ENCODE measurements around the gene TAF3. TPM values are rescaled to one million over a fixed set of nuclear protein-coding genes. Genes with fewer than 3 reads are reported as not detected.

TAF3 gene
- total RNA-seq, 2 experiments from 2014 or later, result 16.8 to 17.0 TPM

DNA sequence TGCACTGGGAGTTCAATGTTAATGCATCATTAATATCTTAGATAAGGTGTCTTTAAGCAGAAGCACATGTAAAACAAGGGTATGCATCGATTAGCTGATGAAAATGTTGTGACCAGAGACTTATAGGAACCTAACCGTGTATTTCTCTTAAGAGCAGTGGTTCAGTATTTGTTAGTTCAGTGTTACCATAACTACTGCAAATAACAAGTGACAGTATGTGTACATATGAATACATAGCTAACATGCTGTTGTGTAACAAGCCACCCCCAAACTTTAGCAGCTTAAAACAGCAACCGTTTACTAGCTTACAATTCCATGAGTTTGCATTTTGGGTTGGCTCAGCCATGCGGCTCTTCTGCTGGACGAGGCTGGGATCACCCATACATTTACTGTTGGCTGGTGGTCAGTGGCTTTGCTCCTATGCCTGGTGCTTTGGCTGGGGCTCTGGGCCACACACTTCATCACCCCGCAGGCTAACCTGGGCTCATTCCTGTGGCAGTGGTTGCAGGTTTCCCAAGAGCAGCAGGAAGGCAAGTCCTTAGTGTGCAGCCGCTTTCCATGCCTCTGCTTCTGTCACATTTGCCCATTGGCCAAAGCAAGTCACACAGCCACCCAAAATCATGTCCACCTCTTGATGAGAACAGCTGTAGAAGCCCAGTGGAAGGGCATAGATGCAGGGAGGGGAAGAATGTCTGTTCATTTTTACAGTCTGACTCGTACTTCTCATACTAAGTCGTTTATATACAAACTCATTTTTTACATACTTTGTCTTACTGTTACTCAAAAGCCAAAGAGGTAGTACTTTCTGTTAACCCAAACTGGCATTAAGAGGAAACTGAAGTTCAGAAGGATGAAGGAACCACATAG is 132.9 kb downstream of the TAF3 start:
- Mint-ChIP-seq H3K27ac (no peak overlapping the region), H3K9me3 (no peaks in the 10 kb centered on the region), H3K27me3 (no peaks in the 10 kb centered on the region), H3K4me3 (no peak overlapping the region), H3K4me1 (peaks cover 27% of the 10 kb centered on the region), H3K36me3 (peaks cover 19% of the 10 kb centered on the region)
- no peak for DNase-seq

GRCh38 chr10:7952266-7952665 is 134.0 kb downstream of the TAF3 start:
- Mint-ChIP-seq H3K9me3 (no peaks in the 10 kb centered on the region), H3K36me3 (peaks cover 19% of the 10 kb centered on the region), H3K4me1 (peaks cover 32% of the 10 kb centered on the region), H3K27ac (no peak overlapping the region), H3K27me3 (no peaks in the 10 kb centered on the region), H3K4me3 (no peak overlapping the region)
- no peak for DNase-seq

DNA sequence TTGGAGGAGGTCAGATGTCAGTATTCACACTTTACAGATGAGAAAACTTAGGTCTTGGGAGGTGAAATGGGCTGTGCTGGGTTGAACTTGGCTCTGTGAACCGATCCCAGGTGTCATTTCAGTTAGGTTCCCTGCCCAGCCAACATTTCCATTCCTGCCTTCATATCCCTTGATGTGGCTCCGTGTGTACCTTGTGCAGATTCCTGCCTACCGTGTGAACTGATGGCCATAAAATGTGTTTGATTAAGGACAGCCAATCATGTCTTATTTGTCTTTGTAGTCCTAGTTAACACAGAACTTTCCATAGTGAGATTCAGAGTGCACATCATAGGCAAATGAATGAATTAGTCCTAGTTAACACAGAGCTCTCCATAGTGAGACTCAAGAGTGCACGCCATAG is 135.1 kb downstream of the TAF3 start:
- Mint-ChIP-seq H3K9me3 (no peaks in the 10 kb centered on the region), H3K27me3 (no peaks in the 10 kb centered on the region), H3K27ac (no peak overlapping the region), H3K36me3 (peaks cover 14% of the 10 kb centered on the region), H3K4me1 (peaks cover 27% of the 10 kb centered on the region), H3K4me3 (no peak overlapping the region)
- no peak for DNase-seq

- Mint-ChIP-seq H3K9me3 (no peaks in the 10 kb centered on the region), H3K27ac (no peak overlapping the region), H3K4me1 (peaks cover 20% of the 10 kb centered on the region), H3K36me3 (peaks cover 13% of the 10 kb centered on the region), H3K4me3 (no peak overlapping the region), H3K27me3 (no peaks in the 10 kb centered on the region)
- no peak for DNase-seq
Observed at GRCh38 chr10:7955446-7955845, 137.1 kb downstream of the TAF3 start.

DNA sequence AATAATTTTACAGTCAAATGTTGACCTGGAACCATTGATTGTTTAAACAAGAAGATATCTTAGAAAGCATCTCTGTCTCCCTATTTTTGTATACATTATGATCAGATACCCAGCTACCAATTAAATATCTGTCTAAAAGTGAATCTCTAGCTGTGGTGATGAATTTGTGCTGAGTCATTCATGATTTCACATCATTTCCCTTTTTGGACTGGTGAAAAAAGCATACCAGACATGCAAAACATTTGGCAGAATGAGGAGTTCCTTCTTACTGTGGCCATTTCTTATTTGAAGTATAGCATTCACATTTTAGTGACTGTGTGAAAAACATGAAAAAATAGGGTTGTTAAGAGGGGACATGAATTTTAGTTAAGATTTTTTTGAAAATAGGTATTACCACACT is 138.2 kb downstream of the TAF3 start:
- no peaks in the 10 kb centered on the region for H3K27me3 Mint-ChIP-seq
- H3K4me3 Mint-ChIP-seq, result no peak overlapping the region
- no peak for DNase-seq
- peaks cover 13% of the 10 kb centered on the region for H3K36me3 Mint-ChIP-seq
- H3K4me1 Mint-ChIP-seq, result peaks cover 17% of the 10 kb centered on the region
- H3K9me3 Mint-ChIP-seq, result no peaks in the 10 kb centered on the region
- no peak overlapping the region for H3K27ac Mint-ChIP-seq

DNA sequence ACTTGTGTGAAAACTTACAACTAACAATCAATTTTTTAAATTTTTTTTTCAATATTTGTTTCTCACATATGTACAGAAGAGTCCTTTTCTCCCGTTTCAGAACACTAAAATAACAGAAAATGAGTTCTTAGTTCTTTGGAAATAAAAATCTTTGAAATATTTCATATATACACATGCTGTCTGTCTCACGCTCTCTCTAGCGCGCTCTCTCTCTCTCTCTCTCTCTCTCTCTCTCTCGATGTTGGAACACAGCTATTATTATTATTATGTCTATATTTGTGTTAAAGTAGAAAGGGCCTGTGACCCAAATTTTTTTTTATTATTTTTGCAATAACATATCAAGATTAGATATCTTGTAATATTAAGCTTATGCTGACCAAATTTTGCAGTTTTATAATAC is 139.3 kb downstream of the TAF3 start:
- no peak for DNase-seq
- H3K4me1 Mint-ChIP-seq, result peaks cover 10% of the 10 kb centered on the region
- H3K9me3 Mint-ChIP-seq, result no peaks in the 10 kb centered on the region

GRCh38 chr10:7958442-7958841 is 140.1 kb downstream of the TAF3 start:
- Mint-ChIP-seq H3K27ac (no peak overlapping the region), H3K27me3 (no peaks in the 10 kb centered on the region), H3K36me3 (peaks cover 11% of the 10 kb centered on the region)

More for the DNA sequence above, 139.3 kb downstream of the TAF3 start:
- Mint-ChIP-seq H3K4me3 (no peak overlapping the region), H3K27ac (no peak overlapping the region), H3K36me3 (peaks cover 10% of the 10 kb centered on the region), H3K27me3 (no peaks in the 10 kb centered on the region)

GRCh38 chr10:7960108-7960507 is 141.8 kb downstream of the TAF3 start:
- H3K9me3 Mint-ChIP-seq, result no peaks in the 10 kb centered on the region
- H3K27ac Mint-ChIP-seq, result no peak overlapping the region
- H3K4me1 Mint-ChIP-seq, result peaks cover 6% of the 10 kb centered on the region
- no peak overlapping the region for H3K4me3 Mint-ChIP-seq
- no peaks in the 10 kb centered on the region for H3K27me3 Mint-ChIP-seq
- peaks cover 25% of the 10 kb centered on the region for H3K36me3 Mint-ChIP-seq
- no peak for DNase-seq

More at GRCh38 chr10:7958442-7958841, 140.1 kb downstream of the TAF3 start:
- no peak overlapping the region for H3K4me3 Mint-ChIP-seq
- peaks cover 9% of the 10 kb centered on the region for H3K4me1 Mint-ChIP-seq
- DNase-seq, result no peak
- no peaks in the 10 kb centered on the region for H3K9me3 Mint-ChIP-seq

DNA sequence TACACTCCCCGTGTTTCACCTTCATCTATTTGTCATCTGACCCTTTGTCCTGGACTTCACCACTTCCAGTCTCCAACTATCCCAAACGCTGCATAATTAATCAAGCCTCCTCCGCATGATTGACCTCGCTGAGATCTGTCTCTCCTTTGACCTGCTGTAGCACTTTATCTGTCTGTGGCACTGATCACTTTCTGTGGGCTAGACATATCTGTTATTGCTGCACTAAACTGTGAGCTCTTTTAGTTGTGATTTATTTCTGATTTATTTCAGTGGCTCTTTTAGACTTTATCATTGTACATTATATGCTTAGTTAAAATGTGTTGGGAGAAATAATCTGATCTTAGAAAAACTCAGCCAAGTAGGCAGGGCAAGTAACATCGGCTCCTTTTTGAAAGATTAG is 144.3 kb downstream of the TAF3 start:
- Mint-ChIP-seq H3K36me3 (peaks cover 30% of the 10 kb centered on the region), H3K9me3 (no peaks in the 10 kb centered on the region), H3K27ac (no peak overlapping the region), H3K4me3 (no peak overlapping the region), H3K27me3 (no peaks in the 10 kb centered on the region), H3K4me1 (no peaks in the 10 kb centered on the region)
- DNase-seq, result no peak

DNA sequence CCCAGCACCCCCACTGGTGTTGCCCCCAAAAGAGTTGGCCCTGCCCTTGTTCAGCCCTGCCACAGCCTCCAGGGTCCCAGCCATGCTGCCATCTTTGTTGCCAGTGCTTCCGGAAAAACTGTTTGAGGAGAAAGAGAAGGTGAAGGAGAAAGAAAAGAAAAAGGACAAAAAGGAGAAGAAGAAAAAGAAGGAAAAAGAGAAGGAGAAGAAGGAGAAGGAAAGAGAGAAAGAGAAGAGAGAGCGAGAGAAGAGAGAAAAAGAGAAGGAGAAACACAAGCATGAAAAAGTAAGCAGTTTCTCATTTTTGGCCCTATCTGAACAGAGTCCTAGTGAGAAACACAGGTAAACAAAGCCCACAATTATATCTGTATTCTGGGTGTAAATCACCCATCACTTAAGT is 147.2 kb downstream of the TAF3 start:
- peaks cover 35% of the 10 kb centered on the region for H3K36me3 Mint-ChIP-seq
- H3K27me3 Mint-ChIP-seq, result no peaks in the 10 kb centered on the region
- H3K4me3 Mint-ChIP-seq, result no peak overlapping the region
- no peak for DNase-seq
- H3K9me3 Mint-ChIP-seq, result no peaks in the 10 kb centered on the region
- peaks cover 4% of the 10 kb centered on the region for H3K4me1 Mint-ChIP-seq
- H3K27ac Mint-ChIP-seq, result no peak overlapping the region

DNA sequence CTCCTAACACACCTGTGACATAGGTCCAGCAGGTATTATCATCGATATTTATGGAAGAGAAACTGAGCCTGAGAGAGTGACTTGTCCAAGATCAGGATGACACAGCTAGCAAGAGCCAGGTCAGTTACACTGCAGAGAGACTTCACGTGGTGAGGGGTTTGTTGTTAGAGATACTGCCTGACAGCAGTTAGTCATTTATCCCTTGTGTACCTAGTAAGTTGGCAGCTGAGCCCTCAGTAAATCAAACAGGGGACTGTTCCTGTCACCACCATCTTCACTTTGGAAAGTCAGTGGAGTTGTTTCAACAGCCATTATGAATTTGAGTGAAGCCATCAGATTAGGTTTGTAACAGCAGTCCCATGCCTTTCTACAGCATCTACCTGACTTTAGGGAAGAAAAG is 148.7 kb downstream of the TAF3 start:
- DNase-seq, result no peak
- H3K4me1 Mint-ChIP-seq, result peaks cover 6% of the 10 kb centered on the region
- no peak overlapping the region for H3K4me3 Mint-ChIP-seq
- H3K36me3 Mint-ChIP-seq, result peaks cover 37% of the 10 kb centered on the region
- H3K27me3 Mint-ChIP-seq, result no peaks in the 10 kb centered on the region
- H3K9me3 Mint-ChIP-seq, result no peaks in the 10 kb centered on the region
- H3K27ac Mint-ChIP-seq, result no peak overlapping the region

- Mint-ChIP-seq H3K27ac (no peak overlapping the region), H3K36me3 (peaks cover 34% of the 10 kb centered on the region), H3K4me1 (peaks cover 6% of the 10 kb centered on the region), H3K9me3 (no peaks in the 10 kb centered on the region), H3K4me3 (no peak overlapping the region), H3K27me3 (no peaks in the 10 kb centered on the region)
- DNase-seq, result no peak
Observed at GRCh38 chr10:7968510-7969112, 150.3 kb downstream of the TAF3 start.

DNA sequence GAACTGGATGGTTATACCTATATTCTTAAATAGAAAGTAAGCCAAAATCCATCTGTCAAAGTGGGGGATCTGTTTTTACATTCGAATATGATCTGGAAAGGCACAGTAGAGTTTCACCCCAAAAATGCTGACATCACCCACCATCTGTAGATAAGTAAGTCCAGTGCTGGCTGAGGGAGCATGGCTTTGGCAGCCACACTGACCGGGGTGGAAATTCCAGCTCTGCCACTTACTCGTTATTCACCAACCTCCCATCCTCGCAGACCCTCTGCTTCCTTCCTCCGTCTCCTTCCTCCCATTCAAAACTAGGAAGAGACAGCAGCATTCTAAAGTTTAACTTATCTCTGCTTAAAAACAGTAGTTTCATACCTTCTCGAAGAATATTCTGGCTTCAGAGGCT is 151.3 kb downstream of the TAF3 start:
- H3K4me1 Mint-ChIP-seq, result peaks cover 6% of the 10 kb centered on the region
- no peaks in the 10 kb centered on the region for H3K9me3 Mint-ChIP-seq

GRCh38 chr10:7971949-7972348 is 153.6 kb downstream of the TAF3 start:
- Mint-ChIP-seq H3K4me3 (no peak overlapping the region), H3K4me1 (peaks cover 6% of the 10 kb centered on the region), H3K9me3 (no peaks in the 10 kb centered on the region), H3K36me3 (peaks cover 22% of the 10 kb centered on the region), H3K27ac (no peak overlapping the region), H3K27me3 (no peaks in the 10 kb centered on the region)
- no peak for DNase-seq

More for the DNA sequence above, 151.3 kb downstream of the TAF3 start:
- Mint-ChIP-seq H3K27me3 (no peaks in the 10 kb centered on the region), H3K36me3 (peaks cover 30% of the 10 kb centered on the region), H3K4me3 (no peak overlapping the region), H3K27ac (no peak overlapping the region)
- DNase-seq, result no peak

GRCh38 chr10:7972367-7972766 is 154.1 kb downstream of the TAF3 start:
- no peaks in the 10 kb centered on the region for H3K9me3 Mint-ChIP-seq

DNA sequence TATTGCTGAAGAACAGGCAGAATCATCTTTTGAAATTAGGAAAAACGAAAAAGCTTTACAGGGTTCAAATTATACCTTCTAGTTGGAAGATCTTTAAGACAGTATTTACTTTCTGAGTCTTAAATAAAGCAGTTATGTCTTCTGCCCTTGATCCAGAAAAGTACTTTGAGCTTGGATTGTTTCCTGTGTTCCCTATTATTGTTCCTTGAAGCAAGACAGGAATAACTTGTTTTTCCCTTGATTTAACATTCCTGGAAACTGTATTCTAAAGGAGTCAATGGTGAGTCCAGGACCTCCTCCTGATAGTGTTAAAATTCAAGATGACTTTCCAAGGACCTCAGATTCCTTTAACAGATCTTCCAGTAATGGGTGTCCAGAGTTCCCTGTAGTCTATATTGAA is 161.9 kb downstream of the TAF3 start:
- Mint-ChIP-seq H3K27ac (no peak overlapping the region), H3K9me3 (no peaks in the 10 kb centered on the region), H3K4me1 (no peaks in the 10 kb centered on the region), H3K4me3 (no peak overlapping the region), H3K36me3 (peaks cover 14% of the 10 kb centered on the region), H3K27me3 (no peaks in the 10 kb centered on the region)
- no peak for DNase-seq

More at GRCh38 chr10:7972367-7972766, 154.1 kb downstream of the TAF3 start:
- Mint-ChIP-seq H3K27me3 (no peaks in the 10 kb centered on the region), H3K4me1 (peaks cover 6% of the 10 kb centered on the region), H3K27ac (no peak overlapping the region), H3K36me3 (peaks cover 24% of the 10 kb centered on the region), H3K4me3 (no peak overlapping the region)
- DNase-seq, result no peak
